GM19395 (cell line): Measurements from ENCODE around the gene GDI1.

Experiments used
- ATAC-seq: cut with Tn5 transposase; IDR thresholded peaks from one replicate; pipeline ENCODE4 v1.9.1; 2021; ENCODE audit warnings: mild to moderate bottlenecking, moderate library complexity; ENCODE audit not compliant: unreplicated experiment

GDI1 gene

GRCh38 chrX:154459832-154460231 is 22.9 kb downstream of the GDI1 start:
- no peak for ATAC-seq

GRCh38 chrX:154460326-154460725 is 23.4 kb downstream of the GDI1 start:
- no peak for ATAC-seq

GRCh38 chrX:154462396-154462795 is 25.4 kb downstream of the GDI1 start:
- no peak for ATAC-seq

GRCh38 chrX:154463611-154464220 is 26.8 kb downstream of the GDI1 start:
- ATAC-seq: no peak

- no peak for ATAC-seq
These were observed 27.9 kb downstream of the GDI1 start for GRCh38 chrX:154464806-154465365.

- ATAC-seq: no peak
These were observed 28.6 kb downstream of the GDI1 start for GRCh38 chrX:154465601-154466000.

GRCh38 chrX:154466036-154466435 is 29.1 kb downstream of the GDI1 start:
- no peak for ATAC-seq

- ATAC-seq: no peak
These were observed 30.0 kb downstream of the GDI1 start for GRCh38 chrX:154466907-154467306.

- no peak for ATAC-seq
These were observed 30.6 kb downstream of the GDI1 start for GRCh38 chrX:154467556-154467955.

GRCh38 chrX:154468217-154468616 is 31.3 kb downstream of the GDI1 start:
- ATAC-seq: no peak

GRCh38 chrX:154469114-154469513 is 32.2 kb downstream of the GDI1 start:
- no peak for ATAC-seq

- ATAC-seq: no peak
These were observed 32.9 kb downstream of the GDI1 start for GRCh38 chrX:154469880-154470279.

- ATAC-seq: no peak
These were observed 33.5 kb downstream of the GDI1 start for GRCh38 chrX:154470434-154470833.

GRCh38 chrX:154470914-154471568 is 34.1 kb downstream of the GDI1 start:
- no peak for ATAC-seq

- no peak for ATAC-seq
These were observed 35.1 kb downstream of the GDI1 start for GRCh38 chrX:154471839-154472684.

GRCh38 chrX:154472685-154473632 is 36.0 kb downstream of the GDI1 start:
- no peak for ATAC-seq

- ATAC-seq: no peak
These were observed 36.7 kb downstream of the GDI1 start for GRCh38 chrX:154473683-154474082.

- ATAC-seq: no peak
These were observed 39.9 kb downstream of the GDI1 start for GRCh38 chrX:154476821-154477220.

GRCh38 chrX:154477891-154478477 is 41.0 kb downstream of the GDI1 start:
- no peak for ATAC-seq
